ENCODE results near the gene HARS1.
"Not testable (repeated sequence)": the region's sequence is repeated elsewhere in the genome, so short reads cannot be mapped to it uniquely, and the experiment has no call there.

Gene HARS1

DNA sequence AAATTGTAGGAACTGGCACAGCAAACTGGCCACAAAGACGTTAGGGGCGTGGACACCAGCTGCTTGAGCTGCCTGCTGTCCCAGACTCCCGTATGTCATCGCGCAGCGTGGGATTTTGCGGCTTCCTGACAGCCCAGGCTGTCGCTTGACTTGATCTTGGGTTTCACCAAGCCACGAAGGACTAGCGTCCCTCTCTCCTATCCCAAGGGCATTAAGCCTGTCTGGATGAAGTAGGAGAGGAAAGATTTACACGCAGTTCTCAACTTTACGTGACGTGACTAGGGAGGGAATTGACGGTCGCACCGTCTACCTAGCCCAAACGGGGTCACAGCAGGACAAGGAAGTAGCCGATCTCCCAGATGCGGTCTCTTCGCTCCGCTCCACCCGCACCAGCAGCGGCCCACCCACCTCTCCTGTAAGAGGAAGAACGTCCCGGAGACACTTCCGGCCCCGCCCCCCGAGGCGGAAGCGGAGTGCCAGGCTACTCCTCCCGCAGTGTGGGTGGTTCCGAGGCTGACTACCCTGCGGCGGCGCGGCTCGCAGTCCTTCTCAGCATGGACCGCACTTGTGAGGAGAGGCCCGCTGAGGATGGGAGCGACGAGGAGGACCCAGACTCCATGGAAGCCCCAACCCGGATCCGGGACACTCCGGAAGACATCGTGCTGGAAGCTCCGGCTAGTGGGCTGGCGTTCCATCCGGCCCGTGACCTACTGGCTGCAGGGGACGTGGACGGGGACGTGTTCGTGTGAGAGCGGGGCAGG is 26.6 kb downstream of the HARS1 start, which contains the start of gene WDR55:
Gene WDR55 (plus strand): TSS at position 546 of the 761 bp plus-strand sequence. CDS start 9 bp downstream, at position 555.
- TF ChIP-seq CTCF (conservative IDR thresholded peaks at IDR 0.05; ENCODE audit: control insufficient read depth, insufficient read depth, low read depth, low read length) = no peak
- peak within 1 kb of the TSS; percentile 98 for H3K4me3 ChIP-seq (ENCODE audit: control insufficient read depth, low read depth, low read length)

DNA sequence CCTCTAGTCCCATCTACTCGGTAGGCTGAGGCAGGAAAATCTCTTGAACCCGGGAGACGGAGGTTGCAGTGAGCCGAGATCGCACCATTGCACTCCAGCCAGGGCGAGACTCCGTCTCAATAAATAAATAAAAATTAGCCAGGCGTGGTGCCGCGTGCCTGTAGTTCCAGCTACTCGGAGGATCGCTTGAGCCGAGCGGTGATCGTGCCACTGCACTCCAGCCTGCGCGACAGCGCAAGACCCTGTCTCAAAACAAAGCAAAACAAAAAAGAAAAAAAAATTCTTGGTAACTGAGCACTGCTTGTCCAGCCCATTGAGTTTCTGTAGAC is 27.2 kb downstream of the HARS1 start:
- peak overlapping the region; percentile 98 for H3K4me3 ChIP-seq (ENCODE audit: control insufficient read depth, low read depth, low read length)
- no peak for DNase-seq (ENCODE audit: low read depth)
- TF ChIP-seq CTCF (conservative IDR thresholded peaks at IDR 0.05; ENCODE audit: control insufficient read depth, insufficient read depth, low read depth, low read length) = no peak

More for the DNA sequence above, 26.6 kb downstream of the HARS1 start, which contains the start of gene WDR55:
- DNase-seq (ENCODE audit: low read depth) = peak; percentile 87

GRCh38 chr5:140660371-140660770 is 30.8 kb downstream of the HARS1 start:
- not testable (repeated sequence) for H3K4me3 ChIP-seq (ENCODE audit: control insufficient read depth, low read depth, low read length); DNase-seq (ENCODE audit: low read depth)

GRCh38 chr5:140658870-140659269 is 32.3 kb downstream of the HARS1 start:
- DNase-seq (ENCODE audit: low read depth) = no peak
- no peak for TF ChIP-seq CTCF (conservative IDR thresholded peaks at IDR 0.05; ENCODE audit: control insufficient read depth, insufficient read depth, low read depth, low read length)
- H3K4me3 ChIP-seq (ENCODE audit: control insufficient read depth, low read depth, low read length) = no peak overlapping the region

GRCh38 chr5:140647042-140647419 is 44.1 kb downstream of the HARS1 start:
- no peak for TF ChIP-seq CTCF (conservative IDR thresholded peaks at IDR 0.05; ENCODE audit: control insufficient read depth, insufficient read depth, low read depth, low read length)
- peak overlapping the region; percentile 95 for H3K4me3 ChIP-seq (ENCODE audit: control insufficient read depth, low read depth, low read length)
- DNase-seq (ENCODE audit: low read depth) = no peak

DNA sequence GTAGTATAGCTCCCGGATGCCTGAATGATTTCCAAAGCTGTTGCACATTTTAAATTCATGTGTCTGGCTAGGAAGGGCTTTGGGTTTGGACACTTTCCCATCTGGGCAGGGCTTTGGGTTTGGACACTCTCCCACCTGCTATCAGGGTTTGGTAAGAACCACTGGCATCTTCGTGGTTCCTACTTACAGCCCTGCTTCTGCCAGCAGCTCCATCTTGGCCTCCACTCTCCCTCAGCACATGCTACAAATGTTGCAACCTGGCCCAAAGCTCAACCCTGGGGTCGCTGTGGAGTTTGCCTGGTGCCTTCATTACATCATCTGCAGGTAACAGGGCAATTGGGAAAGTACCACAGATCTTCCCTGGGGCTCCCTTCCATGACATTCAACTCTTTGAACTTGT is 48.5 kb downstream of the HARS1 start:
- no peak overlapping the region for H3K4me3 ChIP-seq (ENCODE audit: control insufficient read depth, low read depth, low read length)
- TF ChIP-seq CTCF (conservative IDR thresholded peaks at IDR 0.05; ENCODE audit: control insufficient read depth, insufficient read depth, low read depth, low read length) = no peak
- peak; percentile 63 for DNase-seq (ENCODE audit: low read depth)

DNA sequence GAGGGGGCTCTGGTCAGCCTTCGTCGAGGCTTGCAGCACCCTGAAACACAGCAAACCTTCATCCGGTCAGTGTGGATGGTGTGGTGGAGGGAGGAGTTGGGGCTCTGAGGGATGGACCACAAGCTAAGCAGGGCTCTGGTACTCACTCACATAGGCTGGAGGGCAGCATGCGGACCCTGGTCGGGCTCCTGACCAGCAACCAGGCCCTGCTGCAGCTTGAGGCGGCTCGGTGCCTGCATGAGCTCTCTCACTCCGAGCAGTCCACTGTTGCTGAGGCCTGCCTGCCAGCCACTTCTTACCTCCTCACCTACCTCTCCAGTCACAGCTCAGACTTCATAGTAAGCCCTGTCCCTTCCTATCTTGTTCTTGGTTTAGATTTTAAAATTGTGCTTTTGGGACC is 49.5 kb downstream of the HARS1 start:
- no peak for DNase-seq (ENCODE audit: low read depth)
- no peak for TF ChIP-seq CTCF (conservative IDR thresholded peaks at IDR 0.05; ENCODE audit: control insufficient read depth, insufficient read depth, low read depth, low read length)
- H3K4me3 ChIP-seq (ENCODE audit: control insufficient read depth, low read depth, low read length) = no peak overlapping the region
